ENCODE results near the gene AQP5.

The AQP5 gene

GRCh38 chr12:49932533-49933130 lies 29.0 kb upstream of the AQP5 start:
- DNase-seq (ENCODE audit: low spot score), result no peak

- no peak for DNase-seq (ENCODE audit: low spot score)
Measured at GRCh38 chr12:49933796-49934195, 27.9 kb upstream of the AQP5 start.

- DNase-seq (ENCODE audit: low spot score), result no peak
Measured at GRCh38 chr12:49934505-49934904, 27.2 kb upstream of the AQP5 start.

- DNase-seq (ENCODE audit: low spot score), result no peak
Measured at GRCh38 chr12:49936925-49937324, 24.7 kb upstream of the AQP5 start.

- no peak for DNase-seq (ENCODE audit: low spot score)
Measured at GRCh38 chr12:49937639-49938300, 23.9 kb upstream of the AQP5 start.

DNA sequence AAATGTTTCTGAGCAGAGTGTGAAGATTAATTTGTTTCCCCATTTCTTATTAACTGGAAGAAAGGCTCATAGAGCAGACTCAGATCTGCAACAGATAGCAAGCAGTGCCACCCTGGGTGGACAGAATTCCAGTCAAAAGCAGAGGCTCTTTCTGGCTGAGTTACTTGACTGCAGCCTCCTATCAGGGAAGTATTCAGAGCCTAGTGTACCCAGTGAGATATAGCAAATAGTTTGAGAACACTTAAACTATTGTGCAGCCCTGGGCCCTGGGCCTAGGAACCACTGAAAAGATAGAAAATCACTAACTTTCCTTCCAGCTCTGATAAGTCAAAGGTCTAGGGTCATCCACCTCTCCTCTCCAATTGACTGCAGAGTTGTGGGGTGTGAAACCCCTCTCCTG lies 22.4 kb upstream of the AQP5 start:
- no peak for DNase-seq (ENCODE audit: low spot score)

GRCh38 chr12:49939707-49940106 lies 22.0 kb upstream of the AQP5 start:
- DNase-seq (ENCODE audit: low spot score), result no peak

DNA sequence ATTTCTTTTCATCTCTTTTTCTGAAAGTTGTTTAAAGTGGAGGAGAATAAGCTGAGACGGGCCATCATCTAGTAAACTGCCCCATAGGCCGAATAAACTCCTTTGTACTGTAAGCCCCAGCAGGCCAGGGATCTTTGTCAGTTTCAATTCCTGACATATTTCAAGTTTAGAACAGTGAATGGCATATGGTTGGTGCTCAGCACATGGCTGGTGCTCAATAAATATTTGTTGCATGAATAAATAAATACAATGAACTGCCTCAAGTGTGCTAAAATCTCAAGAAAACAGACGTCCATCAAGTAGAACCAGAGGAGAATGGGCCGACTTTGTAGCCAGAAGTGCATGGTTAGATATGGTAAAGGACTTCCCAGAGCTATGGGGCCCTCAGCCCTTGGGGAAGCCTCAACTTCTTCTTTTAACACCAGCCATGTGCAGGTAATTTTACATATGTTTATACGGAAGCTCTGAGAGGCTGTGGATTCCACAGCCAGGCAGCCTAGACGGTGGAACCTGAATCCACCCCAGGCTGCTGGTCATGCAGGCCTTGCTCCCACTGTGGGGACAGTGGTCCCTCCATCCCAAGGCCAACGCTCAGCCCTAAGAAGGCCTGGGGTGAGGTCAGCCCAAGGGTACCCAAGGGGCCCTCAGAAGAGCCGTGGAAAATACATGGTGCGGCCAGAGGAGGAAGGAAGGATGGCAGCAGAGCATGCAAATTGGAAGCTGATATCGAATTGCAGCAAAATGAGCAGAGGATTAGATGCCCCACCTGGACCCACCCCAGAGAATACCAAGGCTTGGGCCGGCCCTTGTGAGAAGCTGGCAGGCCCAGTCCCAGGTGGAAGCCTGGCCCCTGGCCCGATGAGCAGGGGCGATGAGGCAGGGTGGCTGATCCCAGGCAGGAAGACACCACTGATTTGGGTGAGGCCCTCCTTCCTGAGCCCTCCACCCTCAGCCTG lies 19.8 kb upstream of the AQP5 start:
- DNase-seq (ENCODE audit: low spot score), result no peak

DNA sequence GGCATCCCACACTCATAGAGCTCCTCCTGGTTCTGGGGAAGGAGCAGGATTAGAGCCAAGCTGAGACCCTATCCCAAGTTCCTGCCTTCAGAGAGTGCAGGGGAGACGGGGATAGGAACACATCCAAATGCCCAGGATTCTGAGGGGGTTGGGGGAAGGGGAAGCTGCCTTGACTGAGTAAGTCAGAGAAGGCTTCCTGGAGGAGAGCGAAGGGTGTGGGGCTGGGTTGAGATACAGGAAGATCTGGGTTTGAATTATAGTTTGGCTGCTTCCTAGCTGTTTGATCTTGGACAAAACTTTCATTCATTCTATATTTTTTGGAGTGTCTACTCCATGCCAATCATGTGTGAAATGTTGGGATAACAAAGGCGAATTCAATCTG lies 19.2 kb upstream of the AQP5 start:
- DNase-seq (ENCODE audit: low spot score), result no peak

DNA sequence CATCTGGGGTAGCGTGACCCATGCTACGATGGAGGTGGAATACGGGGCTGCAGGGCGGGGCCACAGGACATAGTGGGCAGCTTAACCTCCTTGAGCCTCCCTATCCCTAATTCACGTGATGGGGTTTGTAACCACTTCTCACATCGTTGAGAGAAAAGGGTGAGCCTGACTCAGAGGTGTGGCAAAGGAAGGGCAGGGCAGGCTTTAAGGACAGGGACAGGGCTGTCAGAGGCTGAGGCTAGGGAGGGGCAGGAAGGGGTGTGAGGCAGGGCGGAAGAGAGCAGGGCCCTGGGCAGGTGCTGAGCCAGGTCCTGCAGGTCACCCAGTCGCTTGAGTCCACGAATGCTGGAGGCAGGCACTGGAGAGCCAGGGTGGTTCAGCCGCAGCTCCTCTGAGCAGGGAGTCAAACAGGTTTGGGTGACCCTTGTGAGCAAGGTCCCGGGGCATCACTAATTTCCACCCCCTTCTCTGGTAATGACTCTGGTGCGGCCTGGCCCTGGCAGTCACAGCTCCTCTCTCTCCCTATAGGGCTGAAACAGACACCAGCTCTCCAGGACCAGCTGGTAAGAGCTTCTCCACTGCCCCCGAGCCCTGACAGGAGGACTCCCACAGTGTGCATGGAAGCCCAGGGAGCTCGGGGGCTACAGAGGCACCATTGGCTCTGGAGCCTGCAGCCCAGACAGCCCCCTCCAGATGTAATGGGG lies 18.6 kb upstream of the AQP5 start:
- no peak for DNase-seq (ENCODE audit: low spot score)

DNA sequence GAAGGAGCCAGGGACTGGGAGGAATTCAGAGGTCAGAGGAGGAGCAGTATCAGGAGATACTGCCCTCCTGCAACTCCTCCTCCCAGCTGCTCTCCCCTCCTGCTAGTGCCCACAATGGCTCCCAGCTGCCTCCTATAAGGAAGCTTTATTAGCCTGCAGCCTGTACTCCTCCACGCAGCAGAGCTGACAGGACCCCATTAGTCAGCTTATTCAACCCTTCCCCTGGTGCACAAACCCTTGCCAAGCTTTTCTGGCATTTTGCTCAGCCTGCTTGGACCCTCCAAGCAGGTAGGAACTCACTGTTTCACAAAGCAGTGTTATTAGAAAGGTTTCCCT lies 18.1 kb upstream of the AQP5 start:
- no peak for DNase-seq (ENCODE audit: low spot score)

DNA sequence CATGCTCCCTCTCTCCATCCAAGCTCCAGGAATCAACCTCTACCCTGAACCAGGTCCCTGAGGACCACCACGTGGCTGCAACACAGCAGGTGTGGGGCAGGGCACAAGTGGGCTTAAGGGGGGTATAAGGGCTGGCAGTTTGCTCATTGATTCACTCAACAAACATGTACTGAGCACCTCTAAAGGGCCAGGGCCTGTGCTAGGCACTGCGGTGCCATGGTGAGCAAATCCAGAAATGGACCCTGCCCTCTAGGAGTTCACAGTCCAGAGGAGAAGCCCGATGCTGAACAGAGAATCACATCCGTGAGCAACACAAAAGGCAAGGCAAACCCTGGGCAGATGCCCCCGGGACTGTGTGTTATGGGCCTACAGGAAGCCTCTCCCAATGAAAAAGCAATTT lies 17.6 kb upstream of the AQP5 start:
- DNase-seq (ENCODE audit: low spot score), result no peak

DNA sequence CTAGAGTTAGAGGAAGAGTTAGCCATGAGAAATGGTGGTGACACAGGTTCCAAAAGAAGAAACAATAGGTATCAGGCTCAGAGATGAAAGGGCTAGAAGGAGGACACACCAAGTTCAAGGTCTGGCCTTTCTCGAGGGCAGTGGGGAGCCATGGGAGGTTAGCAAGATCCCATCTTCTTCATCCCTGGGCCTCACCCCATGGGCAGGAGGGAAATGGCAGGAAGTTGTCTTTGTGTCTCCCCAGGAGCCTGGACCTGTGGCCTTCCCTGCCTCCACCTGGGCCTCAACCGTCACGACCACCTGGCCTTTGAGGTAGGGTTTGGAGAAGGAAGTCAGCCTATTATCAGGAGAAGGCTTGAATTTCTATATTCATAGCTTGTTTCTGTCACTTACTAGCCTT lies 17.0 kb upstream of the AQP5 start:
- DNase-seq (ENCODE audit: low spot score), result no peak

- peak; percentile 79 for DNase-seq (ENCODE audit: low spot score)
Measured at GRCh38 chr12:49945394-49946080, 16.1 kb upstream of the AQP5 start.

DNA sequence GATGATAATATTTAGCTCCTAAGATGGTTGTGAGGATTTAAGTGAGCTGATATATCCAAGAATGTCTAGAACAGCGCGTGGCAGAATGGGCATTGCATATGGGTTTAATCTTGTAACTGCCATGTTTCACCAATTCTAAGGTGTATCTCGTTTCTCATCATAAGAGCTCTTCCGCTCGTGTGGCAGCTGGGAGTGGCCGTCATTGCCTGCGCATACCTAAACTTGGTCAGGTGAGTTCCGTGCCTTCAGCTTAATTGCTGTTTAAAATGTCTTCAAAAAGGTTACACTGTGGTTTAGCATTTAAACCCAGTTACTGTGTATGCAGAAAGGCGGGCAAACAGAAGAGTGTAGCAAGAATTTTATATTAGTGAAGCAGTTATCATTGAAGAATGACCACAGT lies 15.6 kb upstream of the AQP5 start:
- no peak for DNase-seq (ENCODE audit: low spot score)

GRCh38 chr12:49946497-49946896 lies 15.2 kb upstream of the AQP5 start:
- no peak for DNase-seq (ENCODE audit: low spot score)

- DNase-seq (ENCODE audit: low spot score), result no peak
Measured at GRCh38 chr12:49947593-49948226, 14.0 kb upstream of the AQP5 start.

- DNase-seq (ENCODE audit: low spot score), result no peak
Measured at GRCh38 chr12:49948866-49949845, 12.5 kb upstream of the AQP5 start.

DNA sequence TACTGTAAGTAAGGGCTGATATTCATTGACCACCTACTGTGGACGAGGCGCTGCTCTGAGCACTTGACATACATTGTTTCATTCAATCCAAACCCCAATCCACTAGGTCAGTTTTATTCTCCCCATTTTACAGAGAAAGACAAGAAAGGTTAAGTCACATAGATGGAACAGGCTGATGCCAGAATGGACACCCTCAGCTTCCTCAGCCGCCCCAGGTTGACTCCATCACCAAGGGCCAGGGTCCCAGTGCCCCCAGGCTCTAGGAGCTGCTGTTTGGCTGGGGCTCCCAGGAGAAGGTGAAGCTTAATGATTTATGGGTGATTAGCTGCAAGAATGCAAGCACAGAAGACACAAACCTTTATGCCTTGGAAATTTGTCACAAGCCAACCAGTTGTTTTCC lies 11.8 kb upstream of the AQP5 start:
- no peak for DNase-seq (ENCODE audit: low spot score)
